HL-60 (cell line): Measurements from ENCODE around the gene THSD1.

Experiments used
- DNase-seq, 2 experiments: peaks; one replicate each; pipeline ENCODE4 v3.0.0-alpha.2; 2010 to 2020; ENCODE audit warnings: low read depth in 1 of 2, low spot score in 1 of 2
- H3K27ac ChIP-seq: fragments of 250-450 bp; sonication (Bioruptor Pico); replicated peaks from 2 replicates; pipeline ENCODE4 v1.5.1; 2020; ENCODE audit warnings: mild to moderate bottlenecking, moderate library complexity
- H3K27me3 ChIP-seq: fragments of 250-450 bp; sonication (Bioruptor Pico); 2 replicates; pipeline ENCODE4 v1.5.1; 2021; ENCODE audit warnings: mild to moderate bottlenecking, moderate library complexity; ENCODE audit not compliant: insufficient read depth, poor library complexity, severe bottlenecking
- H3K4me3 ChIP-seq: replicated peaks from 2 replicates; pipeline ENCODE4 v1.5.1; 2011; ENCODE audit warnings: mild to moderate bottlenecking, control low read depth, low read length; ENCODE audit not compliant: insufficient read depth
- CTCF ChIP-seq: IDR thresholded peaks from one replicate; pipeline ENCODE4 v1.5.1; 2011; ENCODE audit warnings: low read length, control low read depth, inconsistent platforms; ENCODE audit not compliant: insufficient read depth
- GABPA ChIP-seq: IDR thresholded peaks from 2 replicates; pipeline ENCODE4 v1.6.1; 2012; ENCODE audit warnings: low read depth
- POLR2AphosphoS5 ChIP-seq: IDR thresholded peaks from 2 replicates; pipeline ENCODE4 v1.6.1; 2012; ENCODE audit warnings: low read depth
- REST ChIP-seq: IDR thresholded peaks from 2 replicates; pipeline ENCODE4 v1.6.1; 2012; ENCODE audit warnings: low read depth; ENCODE audit not compliant: insufficient replicate concordance
- SPI1 ChIP-seq: IDR thresholded peaks from 2 replicates; pipeline ENCODE4 v1.6.1; 2012; ENCODE audit warnings: low read depth, mild to moderate bottlenecking, borderline replicate concordance

The THSD1 gene

GRCh38 chr13:52405369-52405766 lies 604 bp downstream of the THSD1 start:
- TF ChIP-seq GABPA (no peak), POLR2AphosphoS5 (no peak), CTCF (no peak), REST (no peak), SPI1 (no peak)
- Histone ChIP-seq H3K4me3 (no peak overlapping the region; the same call in 1 of the 2 replicates), H3K27ac (no peak overlapping the region), H3K27me3 (peaks cover 14% of the 10 kb centered on the region)
- no peak for DNase-seq

- H3K4me3 ChIP-seq = no peak overlapping the region
- no peak for DNase-seq
- TF ChIP-seq CTCF (no peak), REST (no peak), GABPA (no peak), POLR2AphosphoS5 (no peak), SPI1 (no peak)
- peaks cover 3% of the 10 kb centered on the region for H3K27me3 ChIP-seq
- H3K27ac ChIP-seq = no peak overlapping the region
Measured at GRCh38 chr13:52399708-52400107, 6.3 kb downstream of the THSD1 start.

GRCh38 chr13:52399046-52399445 lies 6.9 kb downstream of the THSD1 start:
- Histone ChIP-seq H3K4me3 (no peak overlapping the region), H3K27me3 (no peaks in the 10 kb centered on the region), H3K27ac (no peak overlapping the region)
- DNase-seq = no peak
- TF ChIP-seq SPI1 = no peak
- no peak for TF ChIP-seq POLR2AphosphoS5
- TF ChIP-seq GABPA = no peak
- TF ChIP-seq REST = no peak
- no peak for TF ChIP-seq CTCF
